ENCODE data around the gene TTLL5. TPM values are rescaled to one million over a fixed set of nuclear protein-coding genes. Genes with fewer than 3 reads are reported as not detected.

Gene TTLL5
- total and polyA plus RNA-seq, 9 of the 15 experiments (the other 6 are each of a cell fraction or from before 2014, with no cell fraction given) = 4.1 to 18.9 (median 12.6) TPM

- peak; percentile 58; the same call in 1 of the 2 replicates for TF ChIP-seq REST (IDR thresholded peaks at IDR 0.05; ENCODE audit: borderline replicate concordance)
- TF ChIP-seq REST (CRISPR knock-in tag; IDR thresholded peaks at IDR 0.05; ENCODE audit: low read depth) = no peak
- TF ChIP-seq CTCF (IDR thresholded peaks at IDR 0.05 in 2 of 3, conservative IDR thresholded peaks at IDR 0.05 in 1 of 3; ENCODE audit: insufficient read depth in 2 of 3, low read depth in 1 of 3, low read length in 3 of 3) = peak; percentile 47 to 63 (median 60)
Measured at GRCh38 chr14:75979071-75979571, 318.1 kb downstream of the TTLL5 start (continued).
